Neutrophil (primary cell): ENCODE measurements around the gene PIGQ.

ENCODE experiments used
- H3K27ac ChIP-seq: fragments of 200-600 bp; sonication (generic); 2 replicates; pipeline ENCODE4 v1.5.1; 2016; ENCODE audit warnings: mild to moderate bottlenecking, moderate library complexity
- H3K27me3 ChIP-seq: fragments of 200-600 bp; sonication (generic); 2 replicates; pipeline ENCODE4 v1.6.0; 2016; ENCODE audit warnings: mild to moderate bottlenecking
- H3K36me3 ChIP-seq: fragments of 200-600 bp; sonication (generic); 2 replicates; pipeline ENCODE4 v1.5.1; 2017
- H3K4me1 ChIP-seq, 2 experiments: fragments of 200-600 bp in 1 of 2; sonication (generic) in 1 of 2; 1 replicate in 1 of 2; 2 replicates in 1 of 2; pipeline versions ENCODE4 v1.5.1 to v1.6.1; 2013 to 2016; ENCODE audit warnings: low read depth in 1 of 2, low read length in 1 of 2, mild to moderate bottlenecking in 1 of 2, moderate library complexity in 1 of 2; ENCODE audit not compliant: control insufficient read depth in 1 of 2, insufficient read depth in 1 of 2
- H3K4me3 ChIP-seq, 2 experiments: fragments of 200-600 bp in 1 of 2; sonication (generic) in 1 of 2; 1 replicate in 1 of 2; 2 replicates in 1 of 2; pipeline ENCODE4 v1.5.1; 2013 to 2016; ENCODE audit warnings: low read depth in 1 of 2, low read length in 1 of 2, mild to moderate bottlenecking in 1 of 2, moderate library complexity in 1 of 2
- H3K9me3 ChIP-seq: fragments of 200-600 bp; sonication (generic); 2 replicates; pipeline ENCODE4 v1.5.1; 2016
- CTCF ChIP-seq: fragments of 200-600 bp; sonication (generic); IDR thresholded peaks from 2 replicates; pipeline ENCODE4 v1.5.1; 2016; ENCODE audit warnings: antibody characterized with exemption

Gene PIGQ

GRCh38 chr16:598823-599739 lies 29.3 kb downstream of the PIGQ start:
- TF ChIP-seq CTCF = no peak
- peaks cover 17% of the 10 kb centered on the region for H3K36me3 ChIP-seq
- H3K27me3 ChIP-seq = no peaks in the 10 kb centered on the region
- no peaks in the 10 kb centered on the region for H3K9me3 ChIP-seq
- no peak overlapping the region for H3K4me3 ChIP-seq
- H3K27ac ChIP-seq = no peak overlapping the region
- H3K4me1 ChIP-seq = peaks cover 29 to 31% of the 10 kb centered on the region in 2 experiments

GRCh38 chr16:600781-601180 lies 31.0 kb downstream of the PIGQ start:
- peak overlapping the region; percentile 1 for H3K27ac ChIP-seq
- peaks cover 17% of the 10 kb centered on the region for H3K36me3 ChIP-seq
- no peaks in the 10 kb centered on the region for H3K27me3 ChIP-seq
- peaks cover 14 to 15% of the 10 kb centered on the region in 2 experiments for H3K4me1 ChIP-seq
- TF ChIP-seq CTCF = no peak
- no peaks in the 10 kb centered on the region for H3K9me3 ChIP-seq
- H3K4me3 ChIP-seq = no peak overlapping the region

- Histone ChIP-seq H3K27ac (no peak overlapping the region), H3K36me3 (peaks cover 14% of the 10 kb centered on the region), H3K4me3 (no peak overlapping the region), H3K4me1 (no peaks in the 10 kb centered on the region), H3K9me3 (no peaks in the 10 kb centered on the region), H3K27me3 (no peaks in the 10 kb centered on the region)
- TF ChIP-seq CTCF = no peak
Observed at GRCh38 chr16:603933-604332, 34.2 kb downstream of the PIGQ start.

GRCh38 chr16:606656-607307 lies 37.0 kb downstream of the PIGQ start:
- H3K27ac ChIP-seq = no peak overlapping the region
- no peaks in the 10 kb centered on the region for H3K9me3 ChIP-seq
- TF ChIP-seq CTCF = no peak
- H3K4me3 ChIP-seq = no peak overlapping the region
- no peaks in the 10 kb centered on the region for H3K4me1 ChIP-seq
- no peaks in the 10 kb centered on the region for H3K36me3 ChIP-seq
- no peaks in the 10 kb centered on the region for H3K27me3 ChIP-seq

GRCh38 chr16:608019-608418 lies 38.3 kb downstream of the PIGQ start:
- H3K27ac ChIP-seq = no peak overlapping the region
- H3K4me3 ChIP-seq = no peak overlapping the region
- no peaks in the 10 kb centered on the region for H3K9me3 ChIP-seq
- TF ChIP-seq CTCF = no peak
- no peaks in the 10 kb centered on the region for H3K4me1 ChIP-seq
- H3K27me3 ChIP-seq = no peaks in the 10 kb centered on the region
- H3K36me3 ChIP-seq = no peaks in the 10 kb centered on the region
